ENCODE data around the gene SEMA4B. TPM values are rescaled to one million over a fixed set of nuclear protein-coding genes. Genes with fewer than 3 reads are reported as not detected.
"Not testable (repeated sequence)": the region's sequence is repeated elsewhere in the genome, so short reads cannot be mapped to it uniquely, and the experiment has no call there.

Gene SEMA4B
- total RNA-seq, 1 donor from 2014 or later: 23.7 TPM

DNA sequence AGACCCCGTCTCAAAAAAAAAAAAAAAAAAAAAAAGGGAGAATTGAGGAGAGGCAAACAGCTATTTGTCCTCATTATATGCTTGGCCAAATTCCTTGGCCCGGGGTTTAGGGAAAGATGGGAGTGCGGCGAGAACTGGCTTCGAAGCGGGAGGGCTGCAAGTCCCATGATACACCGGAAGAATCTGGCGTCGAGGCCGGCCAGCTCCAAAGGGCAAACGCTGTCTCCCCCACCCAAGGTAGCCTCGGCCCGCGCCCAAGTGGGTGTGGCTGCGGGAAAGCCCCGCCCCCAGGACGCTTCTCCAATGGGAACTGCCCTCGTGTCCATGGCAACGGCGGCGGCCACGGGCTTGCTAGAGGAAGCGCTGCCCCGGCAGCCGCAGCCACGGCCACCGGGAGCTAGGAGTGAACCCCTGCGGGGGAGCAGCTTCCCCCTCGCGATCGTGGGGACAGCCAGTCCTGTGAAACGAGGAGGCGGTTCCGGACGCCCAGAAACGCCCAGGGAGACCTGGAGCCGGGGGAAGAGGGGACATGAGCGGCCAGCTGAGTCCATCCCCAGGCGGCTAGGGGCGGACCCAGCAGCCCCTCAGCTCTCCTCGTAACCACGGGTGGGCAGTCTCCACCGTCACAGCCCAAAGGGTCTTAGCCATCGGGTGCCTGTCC is 48.2 kb downstream of the SEMA4B start, which contains the start of gene TTLL13:
Gene TTLL13 (plus strand): TSS at position 354 of the 661 bp plus-strand sequence. CDS start 1,075 bp downstream, outside the sequence.
- peak; percentile 100 for ATAC-seq
- DNase-seq (ENCODE audit: low spot score): peak; percentile 98

DNA sequence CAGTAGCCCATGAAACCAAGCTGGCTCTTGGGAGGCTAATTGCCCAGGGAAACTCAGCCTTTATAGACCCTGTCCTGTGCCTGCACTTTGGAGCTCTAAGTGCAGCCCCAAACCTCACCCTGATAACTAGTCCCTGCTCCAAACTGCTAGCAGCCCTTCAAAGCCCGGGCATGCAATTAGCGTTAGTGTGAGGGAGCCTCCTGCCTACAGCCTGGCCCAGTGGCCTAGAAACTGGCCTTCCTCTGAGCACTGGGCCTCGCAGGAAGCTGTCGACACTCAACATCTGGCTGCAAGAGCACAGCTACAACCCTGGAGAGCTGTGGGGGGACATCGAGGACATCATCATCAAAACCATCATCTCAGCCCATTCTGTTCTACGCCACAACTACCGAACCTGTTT is 56.6 kb downstream of the SEMA4B start:
- DNase-seq (ENCODE audit: low spot score): no peak
- no peak for ATAC-seq

DNA sequence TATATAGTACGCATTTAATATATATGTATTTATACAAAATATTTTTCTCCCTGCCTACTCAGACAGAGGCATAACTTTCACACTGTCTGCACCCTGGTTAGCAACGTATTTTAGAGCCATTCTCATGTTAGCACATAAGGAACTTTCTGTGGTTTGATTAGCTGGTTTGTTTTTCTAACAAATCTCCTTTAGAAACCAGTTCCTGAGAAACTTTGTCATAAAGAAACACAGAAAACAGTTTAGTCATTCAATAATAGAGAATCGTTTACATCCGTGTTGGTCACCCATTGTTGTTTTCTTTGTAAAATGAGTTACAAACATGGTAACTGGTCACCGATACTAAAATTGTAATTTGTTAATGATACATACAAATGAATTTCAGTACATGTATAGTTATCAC is 58.4 kb downstream of the SEMA4B start:
- ATAC-seq (no peak), DNase-seq (ENCODE audit: low spot score) (no peak)

DNA sequence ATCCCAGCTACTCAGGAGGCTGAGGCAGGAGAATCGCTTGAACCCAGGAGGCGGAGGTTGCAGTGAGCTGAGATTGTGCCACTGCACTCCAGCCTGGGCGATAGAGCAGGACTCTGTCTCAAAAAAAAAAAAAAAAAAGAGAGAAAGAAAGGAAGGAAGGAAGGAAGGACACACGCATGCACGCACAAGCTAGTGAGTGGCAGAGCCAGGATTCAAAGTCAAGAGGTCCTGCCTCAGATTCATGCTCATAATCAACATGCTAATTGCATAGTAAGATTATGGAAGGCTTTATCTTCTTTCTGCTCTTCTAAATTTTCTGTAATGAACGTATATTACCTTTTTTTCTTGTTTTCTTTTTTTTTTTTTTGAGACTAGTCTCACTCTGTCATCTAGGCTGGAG is 59.6 kb downstream of the SEMA4B start:
- not testable (repeated sequence) for ATAC-seq; DNase-seq (ENCODE audit: low spot score)

DNA sequence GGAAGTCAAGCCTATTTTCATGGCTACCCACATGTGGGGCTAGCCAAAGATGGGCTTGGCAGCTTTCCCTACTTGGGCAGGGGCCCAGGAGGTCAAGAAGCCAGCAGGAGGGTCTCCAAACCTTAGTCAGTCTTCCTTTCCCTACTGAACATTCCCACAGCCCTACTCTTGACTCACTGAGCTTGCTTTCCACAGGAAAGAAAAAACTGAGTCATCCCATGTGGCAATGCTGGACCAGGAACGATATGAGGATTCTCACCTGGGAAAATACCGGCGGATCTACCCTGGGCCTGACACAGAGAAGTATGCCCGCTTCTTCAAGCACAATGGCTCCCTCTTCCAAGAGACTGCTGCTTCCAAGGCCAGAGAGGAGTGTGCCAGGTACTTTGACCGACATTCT is 60.7 kb downstream of the SEMA4B start:
- no peak for DNase-seq (ENCODE audit: low spot score)

DNA sequence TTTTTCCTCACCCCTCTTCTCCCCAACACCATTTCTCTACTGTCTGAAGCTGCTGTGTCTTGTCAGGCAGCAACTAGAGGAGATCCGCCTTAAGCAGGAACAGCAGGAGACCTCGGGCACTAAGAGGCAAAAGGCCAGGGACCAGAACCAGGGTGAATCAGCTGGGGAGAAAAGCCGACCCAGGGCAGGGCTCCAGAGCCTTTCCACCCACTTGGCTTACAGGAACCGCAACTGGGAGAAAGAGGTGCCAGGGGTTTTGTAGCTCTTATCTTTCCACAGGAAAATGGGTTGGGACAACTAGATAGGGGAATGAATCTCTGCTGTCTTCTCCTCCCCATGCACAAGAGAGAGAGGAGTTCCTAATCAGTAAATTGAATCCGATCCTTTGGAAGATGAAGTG is 61.3 kb downstream of the SEMA4B start:
- ATAC-seq: no peak

More for the DNA sequence above, 60.7 kb downstream of the SEMA4B start:
- no peak for ATAC-seq

DNA sequence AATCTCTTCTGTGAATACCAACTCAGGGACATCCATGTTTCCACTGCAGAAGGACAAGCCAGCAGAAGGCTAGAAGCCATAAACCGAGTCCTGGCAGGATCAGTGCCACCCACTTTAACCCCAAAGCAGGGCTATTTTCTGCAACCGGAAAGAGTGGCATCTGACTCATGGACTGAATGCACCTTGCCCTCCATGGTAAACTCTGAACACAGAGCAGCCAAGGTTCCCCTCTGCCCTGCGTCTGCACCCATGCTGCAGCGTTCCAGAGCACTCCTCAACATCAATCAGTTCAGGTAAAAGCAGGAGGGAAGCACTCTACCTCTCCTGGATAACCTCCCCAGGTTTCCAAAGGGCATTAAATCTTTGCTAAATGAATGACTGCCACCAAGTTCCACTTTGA is 63.5 kb downstream of the SEMA4B start:
- DNase-seq (ENCODE audit: low spot score) (peak; percentile 55), ATAC-seq (peak; percentile 57)

More for the DNA sequence above, 61.3 kb downstream of the SEMA4B start:
- no peak for DNase-seq (ENCODE audit: low spot score)

DNA sequence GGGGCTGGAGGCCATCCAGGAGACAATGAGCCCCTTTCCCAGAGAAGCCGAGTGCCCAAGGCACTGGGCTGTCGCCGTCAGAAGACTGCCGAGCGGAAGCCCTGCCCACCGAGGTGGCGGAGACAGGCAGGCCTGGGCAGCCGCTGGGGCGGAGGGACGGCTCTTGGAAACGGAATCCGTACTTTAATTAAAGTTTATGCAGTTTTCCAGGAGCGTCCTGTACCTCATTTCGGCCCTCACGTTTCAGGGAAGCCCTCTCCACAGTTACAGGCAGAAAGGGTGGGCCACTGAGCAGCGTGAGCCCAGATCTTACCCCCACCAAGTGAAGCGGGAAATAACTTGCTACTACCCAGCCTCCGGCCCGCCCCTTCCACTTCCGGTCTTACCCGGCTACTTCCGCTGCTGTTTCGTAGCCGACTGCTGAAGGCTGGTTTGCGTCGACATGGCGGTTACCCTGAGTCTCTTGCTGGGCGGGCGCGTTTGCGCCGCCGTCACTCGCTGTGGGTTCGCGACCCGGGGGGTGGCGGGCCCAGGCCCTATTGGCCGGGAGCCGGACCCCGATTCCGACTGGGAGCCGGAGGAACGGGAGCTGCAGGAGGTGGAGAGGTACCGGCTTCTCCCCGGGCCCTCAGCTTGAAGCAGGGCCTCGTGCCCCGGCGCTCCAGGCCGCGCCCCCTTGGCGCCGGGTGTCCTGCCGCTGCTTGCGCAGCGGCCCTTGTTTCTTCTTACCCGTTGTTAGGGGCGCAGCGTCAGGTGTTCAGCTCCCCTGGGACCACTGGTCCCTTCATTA is 64.3 kb downstream of the SEMA4B start, which contains the start of gene NGRN:
Gene NGRN (plus strand): TSS at position 402 of the 790 bp plus-strand sequence. CDS start 41 bp downstream, at position 443.
- DNase-seq (ENCODE audit: low spot score) (peak; percentile 94), ATAC-seq (peak; percentile 94)

DNA sequence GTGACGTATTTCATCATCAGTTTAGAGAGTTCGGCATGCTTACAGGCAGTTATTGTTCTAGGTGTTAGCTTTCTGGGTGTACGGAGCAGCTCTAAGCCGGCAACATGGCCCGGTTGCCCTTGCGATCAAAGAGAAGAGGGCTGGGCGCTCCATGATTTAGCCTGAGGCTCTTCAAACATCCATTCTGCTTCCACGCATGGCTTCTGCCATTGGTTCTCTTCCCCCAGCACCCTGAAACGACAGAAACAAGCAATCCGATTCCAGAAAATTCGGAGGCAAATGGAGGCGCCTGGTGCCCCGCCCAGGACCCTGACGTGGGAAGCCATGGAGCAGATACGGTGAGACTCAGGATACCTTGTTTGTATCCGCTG is 64.9 kb downstream of the SEMA4B start:
- DNase-seq (ENCODE audit: low spot score) (peak; percentile 48), ATAC-seq (peak; percentile 40)

DNA sequence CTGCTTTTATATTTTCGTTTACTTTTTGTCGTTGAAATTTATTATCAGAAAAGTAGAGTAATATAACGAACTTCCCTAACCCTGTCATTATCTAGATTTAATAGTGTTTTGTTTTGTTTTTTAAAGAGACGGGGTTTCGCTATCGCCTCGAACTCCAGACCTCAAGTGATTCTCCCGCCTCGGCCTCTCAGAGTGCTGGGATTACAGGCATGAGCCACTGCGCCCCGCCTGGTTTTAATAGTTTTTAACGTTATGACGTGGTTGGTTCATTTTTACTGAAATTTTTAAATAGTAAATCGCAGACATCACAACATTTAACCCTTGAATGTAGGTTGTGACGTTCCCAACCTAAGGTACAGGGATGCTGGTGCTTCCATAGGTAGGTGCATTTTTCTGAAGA is 65.4 kb downstream of the SEMA4B start:
- DNase-seq (ENCODE audit: low spot score) (no peak), ATAC-seq (no peak)

DNA sequence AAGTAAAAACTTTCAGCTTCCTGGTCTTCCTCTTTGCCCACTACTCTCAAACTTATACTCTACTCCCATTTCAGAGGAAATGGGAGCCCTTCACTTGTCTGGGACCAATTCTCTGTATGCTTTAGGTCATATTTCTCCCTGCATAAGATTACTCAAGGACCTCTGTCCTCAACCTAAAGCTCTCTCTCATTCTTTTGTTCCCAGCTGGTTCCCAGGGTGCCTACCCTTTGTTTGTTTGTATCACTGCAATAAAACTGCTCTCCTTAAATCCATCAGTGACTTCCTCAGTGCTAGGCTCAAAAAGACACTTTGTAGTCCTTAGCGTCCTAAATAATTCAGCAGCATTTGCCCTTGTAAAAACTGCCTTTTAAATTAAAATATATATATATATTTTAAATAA is 67.3 kb downstream of the SEMA4B start:
- no peak for ATAC-seq
- no peak for DNase-seq (ENCODE audit: low spot score)

DNA sequence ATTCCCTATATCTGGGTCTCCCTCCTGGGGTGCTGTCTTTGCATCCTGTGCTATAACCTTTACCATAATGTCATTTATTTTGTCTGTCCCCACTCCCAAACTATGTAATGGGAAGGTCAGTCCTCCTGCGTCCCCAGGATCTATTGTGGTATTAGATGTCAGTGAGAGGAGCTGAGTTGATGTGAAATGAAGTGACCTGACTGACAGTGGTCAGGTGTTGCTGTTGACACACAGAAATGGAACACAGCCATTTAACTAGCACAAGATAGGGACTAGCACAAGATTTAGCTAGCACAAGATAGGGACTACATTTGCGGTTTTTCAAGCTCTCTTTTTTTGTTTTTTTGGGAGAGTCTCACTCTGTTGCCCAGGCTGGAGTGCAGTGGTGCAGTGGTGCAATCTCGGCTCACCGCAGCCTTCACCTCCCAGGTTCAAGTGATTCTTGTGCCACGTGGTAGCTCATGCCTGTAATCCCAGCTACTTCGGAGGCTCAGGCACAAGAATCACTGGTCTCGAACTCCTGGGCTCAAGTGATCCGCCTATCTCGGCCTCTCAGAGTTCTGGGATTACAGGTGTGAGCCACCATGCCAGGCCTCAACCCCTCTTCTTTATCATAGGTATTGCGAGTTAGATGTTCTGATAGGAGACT is 69.5 kb downstream of the SEMA4B start:
- DNase-seq (ENCODE audit: low spot score) (no peak), ATAC-seq (no peak)

DNA sequence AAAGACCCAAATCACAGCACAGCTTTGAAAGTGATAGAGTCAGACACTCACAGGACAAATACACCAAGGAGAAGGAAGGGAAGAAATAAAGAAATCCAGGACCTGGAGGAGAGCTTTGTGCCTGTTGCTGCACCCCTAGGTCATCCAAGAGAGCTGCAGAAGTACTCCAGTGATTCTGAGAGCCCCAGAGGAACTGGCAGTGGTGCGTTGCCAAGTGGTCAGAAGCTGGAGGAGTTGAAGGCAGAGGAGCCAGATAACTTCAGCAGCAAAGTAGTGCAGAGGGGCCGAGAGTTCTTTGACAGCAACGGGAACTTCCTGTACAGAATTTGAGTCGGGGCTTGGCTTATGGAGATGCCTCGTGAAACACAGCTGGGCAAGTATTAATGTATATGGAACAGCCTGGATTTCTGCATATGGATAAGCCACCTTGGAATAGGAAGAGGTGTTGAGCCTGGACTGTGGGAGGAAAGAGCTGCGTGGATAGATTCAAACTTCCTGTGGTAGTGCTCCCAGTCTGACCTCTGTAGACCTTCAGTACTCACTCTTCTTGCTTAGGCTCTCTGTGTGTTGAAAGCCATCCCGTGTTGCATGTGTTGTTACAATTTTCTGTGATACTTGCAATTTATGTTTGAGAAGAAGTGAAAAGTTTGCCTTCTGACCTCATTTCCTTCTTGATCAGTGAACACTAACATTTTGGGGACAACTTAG is 70.5 kb downstream of the SEMA4B start:
- ATAC-seq (no peak), DNase-seq (ENCODE audit: low spot score) (no peak)

DNA sequence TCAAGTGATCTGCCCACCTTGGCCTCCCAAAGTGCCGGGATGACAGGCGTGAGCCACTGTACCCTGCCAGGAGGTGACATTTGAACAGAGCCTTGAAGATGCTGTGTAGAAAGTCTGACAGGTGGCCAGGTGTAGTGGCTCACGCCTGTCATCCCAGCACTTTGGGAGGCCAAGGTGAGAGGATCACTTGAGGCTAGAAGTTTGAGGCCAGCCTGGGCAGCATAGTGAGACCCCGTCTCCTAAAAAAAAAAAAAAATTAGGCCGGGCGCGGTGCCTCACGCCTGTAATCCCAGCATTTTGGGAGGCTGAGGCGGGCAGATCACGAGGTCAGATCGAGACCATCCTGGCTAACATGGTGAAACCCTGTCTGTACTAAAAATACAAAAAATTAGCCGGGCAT is 77.3 kb downstream of the SEMA4B start:
- not testable (repeated sequence) for ATAC-seq; DNase-seq (ENCODE audit: low spot score)

Other genes starting within 250 kb of the SEMA4B start
- gene ZNF710, start 200.0 kb upstream of the SEMA4B start, total RNA-seq: 6.7 TPM
- 292 TPM for gene IDH2, start 98.9 kb upstream of the SEMA4B start, total RNA-seq
- gene CIB1, start 32.6 kb downstream of the SEMA4B start, total RNA-seq: 44.1 TPM
- 5.6 TPM for gene GDPGP1, start 32.9 kb downstream of the SEMA4B start, total RNA-seq
- 0.15 TPM for gene TTLL13, start 48.2 kb downstream of the SEMA4B start, total RNA-seq
- gene NGRN, start 64.3 kb downstream of the SEMA4B start, total RNA-seq: 26.7 TPM
- 1.4 TPM for gene ZNF774, start 151.0 kb downstream of the SEMA4B start, total RNA-seq
- 10.9 TPM for gene IQGAP1, start 186.9 kb downstream of the SEMA4B start, total RNA-seq

Measured in left lobe of liver (tissue), 2 donors.